ENCODE measurements around the gene CCDC146.
A peak's percentile ranks its signal among the peaks of the same experiment; 100 is the strongest.
"Not testable (repeated sequence)": the region's sequence is repeated elsewhere in the genome, so short reads cannot be mapped to it uniquely, and the experiment has no call there.

The CCDC146 gene

DNA sequence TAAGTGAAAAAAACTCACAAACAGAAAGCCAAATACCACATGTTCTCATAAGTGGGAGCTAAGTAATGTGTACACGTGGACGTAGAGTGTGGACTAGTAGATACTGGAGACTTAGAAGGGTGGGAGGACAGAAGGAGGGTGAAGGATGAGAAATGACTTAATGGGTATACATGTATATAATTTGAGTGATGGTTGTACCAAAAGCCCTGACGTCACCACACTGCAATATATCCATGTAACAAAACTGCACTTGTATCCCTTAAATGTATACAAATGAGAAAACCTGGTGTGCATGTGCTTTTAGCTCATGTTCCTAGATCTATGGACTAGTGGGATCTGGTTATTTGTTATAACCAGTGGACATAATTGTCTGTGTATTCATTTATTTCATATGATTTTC, 125.7 kb downstream of the CCDC146 start:
- DNase-seq, result no peak

DNA sequence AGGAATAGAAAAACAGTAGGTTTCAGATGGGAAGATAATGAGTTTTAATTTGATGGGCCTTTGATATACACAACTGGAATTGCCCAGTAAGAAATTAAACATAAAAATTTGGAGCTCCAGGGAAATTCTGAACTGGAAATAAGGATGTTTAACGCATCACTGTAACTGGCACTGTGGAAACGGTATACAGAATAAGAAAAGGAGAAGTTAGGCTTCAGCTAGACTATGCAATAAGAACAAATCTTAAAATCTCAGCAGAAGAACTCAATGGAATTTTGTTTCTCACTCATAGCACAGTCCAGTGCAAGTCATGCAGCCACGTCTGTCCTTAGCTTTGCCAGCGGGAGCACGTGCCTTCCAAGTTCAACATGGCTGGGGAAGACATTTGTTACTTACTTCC, 130.1 kb downstream of the CCDC146 start:
- no peak for DNase-seq

DNA sequence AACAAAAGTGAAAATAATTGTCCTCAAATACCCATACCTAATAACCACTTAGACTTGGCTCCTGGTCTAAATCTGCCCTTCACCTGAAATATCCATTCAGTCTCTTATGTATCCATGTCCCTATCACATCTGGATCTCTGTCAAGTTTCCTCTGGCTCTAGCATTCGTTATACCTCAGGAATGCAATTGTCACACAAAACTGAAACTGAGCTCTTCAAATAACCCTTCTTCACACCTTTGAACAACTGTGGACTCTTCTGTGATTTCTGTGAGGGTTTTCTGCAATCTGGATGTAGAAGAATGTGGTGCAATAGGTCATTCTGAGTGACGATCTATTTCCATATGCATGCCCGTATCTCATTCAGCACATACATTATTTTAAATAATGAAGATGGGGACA, 130.7 kb downstream of the CCDC146 start:
- DNase-seq, result no peak

DNA sequence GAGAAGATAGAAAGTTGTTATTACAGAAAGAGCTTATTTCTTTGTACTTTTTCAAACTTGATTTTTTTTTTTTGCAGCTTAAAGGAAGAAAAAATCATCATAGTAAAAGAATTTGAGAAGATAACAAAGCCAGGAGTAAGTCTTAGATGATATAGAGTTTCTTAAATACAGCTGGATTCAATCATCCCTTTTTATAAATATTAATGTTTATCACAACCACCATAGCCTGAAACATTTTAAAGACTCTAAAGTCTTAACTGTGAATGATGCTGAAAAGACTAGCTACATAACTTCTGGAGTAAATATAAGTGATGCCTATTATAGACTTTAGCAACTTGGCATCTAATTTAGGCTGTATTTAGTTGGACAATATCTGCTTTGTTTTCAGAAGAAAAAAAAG, 132.0 kb downstream of the CCDC146 start:
- no peak for DNase-seq

DNA sequence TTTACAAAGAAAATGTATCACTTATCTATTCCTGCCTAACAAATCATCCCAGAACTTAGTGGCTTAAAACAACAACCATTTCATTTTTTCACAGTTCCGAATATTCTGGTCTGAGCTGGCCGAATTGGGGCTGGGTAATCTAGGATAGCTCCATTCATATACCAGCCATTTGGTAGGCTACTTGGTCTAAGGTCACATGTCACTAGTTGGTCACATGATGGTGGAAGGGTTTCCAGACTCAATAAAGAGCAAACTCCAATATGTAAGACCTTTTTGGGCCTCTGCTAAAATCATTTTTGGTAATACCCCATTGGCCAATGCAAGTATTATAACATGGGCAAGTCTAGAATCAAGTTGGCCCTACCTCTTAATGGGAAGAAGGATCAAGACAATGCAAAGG, 132.5 kb downstream of the CCDC146 start:
- DNase-seq, result no peak

DNA sequence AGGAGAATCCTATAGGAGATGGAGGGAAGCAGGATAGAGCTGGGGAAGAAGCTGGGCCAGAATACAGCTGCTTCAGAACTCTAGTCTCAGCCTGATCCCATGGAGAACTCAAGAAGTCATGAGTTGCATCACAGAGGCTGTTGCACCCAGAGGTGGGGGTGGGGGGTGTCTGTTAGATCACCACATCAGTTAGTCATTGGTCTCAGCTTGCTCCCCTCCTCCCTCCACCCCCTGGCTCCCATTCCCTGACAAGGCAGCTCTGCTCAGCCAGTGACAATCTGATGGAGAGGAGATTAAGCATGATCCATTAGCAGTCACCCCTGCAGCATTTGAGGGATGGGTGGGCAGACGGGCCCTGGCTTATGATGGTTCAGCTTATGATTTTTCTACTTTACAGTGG, 135.6 kb downstream of the CCDC146 start:
- DNase-seq, result no peak

DNA sequence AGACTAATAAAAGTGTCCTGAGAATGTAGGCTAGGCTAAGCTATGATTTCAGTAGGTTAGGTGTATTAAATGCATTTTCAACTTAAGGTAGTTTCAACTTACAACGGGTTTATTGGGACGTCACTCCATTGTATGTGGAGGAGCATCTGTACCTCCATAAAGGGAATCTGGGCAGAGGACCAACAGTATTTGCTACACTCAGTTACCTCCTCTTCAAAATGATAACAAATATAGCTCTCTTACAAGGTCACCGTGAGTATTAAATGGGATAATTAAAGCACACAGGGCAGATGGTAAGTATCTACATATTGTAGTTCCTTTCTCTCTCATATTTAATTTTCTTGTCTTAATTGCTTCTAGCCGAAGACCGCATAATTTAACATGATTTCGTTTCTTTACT, 136.2 kb downstream of the CCDC146 start:
- peak; percentile 37 for DNase-seq

DNA sequence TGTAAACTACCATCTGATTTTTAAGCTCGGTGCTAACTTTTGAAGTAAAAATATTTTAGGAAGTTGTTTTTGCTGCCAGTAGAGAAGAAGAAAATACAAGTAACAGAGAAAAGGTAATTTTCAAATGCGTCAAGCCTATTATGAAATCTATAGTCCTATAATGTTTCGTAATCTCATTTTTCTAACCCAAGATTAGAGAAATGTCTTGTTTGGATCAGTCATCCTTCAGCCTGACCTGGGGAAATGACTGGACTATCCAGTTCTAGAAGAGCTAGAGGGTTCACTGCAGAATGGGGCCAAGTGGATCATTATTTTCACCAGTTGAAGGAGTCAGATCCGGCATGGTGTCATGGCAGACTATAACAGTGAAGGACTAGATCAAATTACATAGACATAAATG, 139.9 kb downstream of the CCDC146 start:
- no peak for DNase-seq

DNA sequence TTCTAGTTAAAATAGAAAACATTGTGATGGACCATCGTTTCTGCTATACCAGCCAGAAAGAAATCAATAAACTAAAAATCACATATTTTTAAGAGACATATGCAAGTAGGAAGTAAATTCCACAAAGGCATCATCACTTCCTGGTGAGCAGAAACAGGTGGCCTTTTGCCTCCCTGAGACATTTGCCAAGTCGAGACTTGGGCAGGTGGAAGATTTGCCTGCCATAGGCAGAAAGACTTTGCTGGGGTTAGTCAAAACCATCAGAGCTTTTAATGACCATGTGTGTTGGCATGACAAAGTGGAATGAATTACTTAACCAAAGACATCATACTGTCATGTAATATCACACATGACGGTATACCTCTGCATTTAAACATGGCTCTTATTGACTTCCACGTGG, 143.3 kb downstream of the CCDC146 start:
- no peak for DNase-seq

DNA sequence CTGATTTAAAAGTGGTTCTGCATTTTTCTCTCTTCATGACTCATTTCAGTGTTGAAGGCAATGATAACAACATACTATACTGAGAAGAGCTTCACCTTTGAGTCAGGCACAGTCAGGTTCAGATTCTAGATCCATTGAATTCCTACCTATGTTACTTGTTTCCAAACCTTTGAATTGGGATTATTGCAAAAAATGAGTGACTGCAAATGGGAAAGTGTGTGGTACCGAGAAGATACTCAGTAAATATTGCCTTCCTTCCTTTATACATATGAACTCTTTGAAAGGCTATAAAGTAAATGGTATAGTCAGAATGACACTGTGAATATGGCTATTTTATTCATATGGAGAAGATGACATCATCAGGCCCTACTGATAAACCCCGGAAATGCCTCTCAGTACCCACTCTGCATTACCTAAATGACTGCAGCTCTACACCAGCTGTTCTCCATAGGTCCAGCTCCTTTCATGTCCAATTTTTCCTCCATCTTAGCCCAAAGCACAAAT, 143.9 kb downstream of the CCDC146 start:
- DNase-seq, result no peak

DNA sequence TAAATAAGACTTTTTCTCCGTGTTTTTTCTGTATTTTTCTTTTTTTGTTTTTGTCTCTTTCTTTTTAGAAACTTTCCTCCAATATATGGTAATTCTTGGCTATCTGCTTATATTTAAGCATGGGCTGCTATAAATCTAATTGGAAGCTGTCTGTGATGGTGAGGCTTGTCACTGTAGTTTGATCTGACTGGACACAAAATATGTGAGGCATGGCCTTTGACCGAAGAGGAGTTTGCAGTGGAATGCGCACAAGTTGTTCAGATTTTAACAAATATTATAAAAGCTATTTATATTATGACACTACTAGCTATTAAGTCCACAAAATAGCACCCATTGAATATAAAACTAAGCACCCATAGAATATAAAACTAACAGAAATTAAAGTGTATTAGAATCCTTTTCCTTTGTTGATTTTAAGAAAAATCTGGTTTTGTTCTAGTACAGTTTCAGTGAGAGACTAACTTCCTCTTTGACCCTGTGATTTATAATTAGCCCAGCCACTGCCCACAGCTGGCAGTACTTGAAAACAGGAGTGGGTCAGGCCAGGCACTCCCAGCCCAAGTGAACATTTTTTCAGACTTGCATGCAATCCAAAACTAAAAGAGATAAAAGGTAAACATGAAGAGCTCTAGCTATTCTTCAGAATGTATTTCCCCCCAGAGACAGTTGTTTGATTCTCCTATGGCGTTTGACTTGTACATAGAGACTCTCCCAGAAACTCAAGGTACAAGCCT, 147.1 kb downstream of the CCDC146 start:
- no peak for DNase-seq

DNA sequence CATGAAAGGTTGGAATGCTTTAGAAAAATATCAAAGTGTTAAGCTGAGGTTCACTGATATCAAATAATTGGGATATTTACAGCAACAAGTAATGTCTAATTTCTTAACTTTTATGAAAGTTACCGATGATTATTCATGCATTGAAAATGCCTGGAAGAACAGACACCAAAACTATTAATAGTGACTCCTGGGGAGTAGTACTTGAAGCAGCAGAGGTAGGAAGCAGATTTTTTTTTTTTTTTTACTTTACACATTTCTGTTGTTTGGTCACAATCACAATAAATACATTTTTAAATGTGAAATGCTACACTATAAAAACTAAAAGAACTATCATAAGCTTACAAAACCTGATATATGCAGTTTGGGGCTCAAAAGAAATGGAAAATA, 147.7 kb downstream of the CCDC146 start:
- DNase-seq, result no peak

DNA sequence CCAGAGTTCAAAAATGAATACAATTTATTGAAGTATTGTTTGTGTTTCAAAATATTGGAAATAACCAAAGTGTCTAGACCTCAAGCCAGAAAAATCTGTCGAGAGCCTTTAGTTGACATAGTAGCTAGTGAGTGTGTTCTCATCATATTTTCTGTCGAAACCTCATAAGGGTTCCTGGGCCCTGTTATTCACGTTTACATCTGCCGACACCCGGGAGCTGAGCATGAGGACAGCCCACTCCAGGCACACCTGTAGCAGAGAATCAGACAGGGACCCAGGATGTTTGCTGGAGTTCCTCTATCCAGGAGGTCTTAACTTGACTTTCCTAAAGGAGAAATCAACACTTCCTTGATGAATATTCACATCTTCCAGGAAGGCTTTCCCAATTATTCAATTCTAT, 149.4 kb downstream of the CCDC146 start:
- DNase-seq, result no peak

DNA sequence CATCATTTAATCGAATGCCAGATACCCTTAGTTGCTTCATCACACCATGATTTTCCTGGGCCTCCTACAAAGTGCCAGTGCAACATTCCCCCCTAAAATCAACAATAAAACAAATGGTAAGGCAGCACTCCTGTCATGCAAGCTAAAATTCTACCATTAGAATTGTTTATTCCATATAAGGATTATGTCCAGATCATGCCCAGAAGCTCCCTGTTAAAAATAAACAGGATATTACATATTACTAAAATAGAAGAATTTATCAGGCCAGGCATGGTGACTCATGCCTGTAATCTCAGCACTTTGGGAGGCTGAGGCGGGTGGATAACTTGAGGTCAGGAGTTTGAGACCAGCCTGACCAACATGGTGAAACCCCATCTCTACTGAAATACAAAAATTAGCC, 153.2 kb downstream of the CCDC146 start:
- DNase-seq, result not testable (repeated sequence)

DNA sequence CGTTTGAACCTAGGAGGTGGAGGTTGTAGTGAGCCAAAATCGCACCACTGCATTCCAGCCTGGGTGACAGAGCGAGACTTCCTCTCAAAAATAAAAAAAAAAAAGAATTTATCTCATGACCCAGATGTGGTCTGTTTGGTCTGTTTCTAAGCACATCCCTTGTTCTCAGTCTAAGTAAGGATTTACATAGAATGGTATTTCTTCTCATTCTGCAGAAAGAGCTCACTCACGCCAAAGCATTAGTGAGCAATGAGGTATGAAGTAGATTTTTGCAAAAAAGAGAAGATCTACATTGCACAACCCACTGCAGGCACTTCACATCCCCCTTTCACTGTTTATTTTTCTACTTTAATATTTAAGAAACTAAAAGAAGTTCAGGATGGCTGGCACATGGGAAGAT, 153.7 kb downstream of the CCDC146 start:
- no peak for DNase-seq

DNA sequence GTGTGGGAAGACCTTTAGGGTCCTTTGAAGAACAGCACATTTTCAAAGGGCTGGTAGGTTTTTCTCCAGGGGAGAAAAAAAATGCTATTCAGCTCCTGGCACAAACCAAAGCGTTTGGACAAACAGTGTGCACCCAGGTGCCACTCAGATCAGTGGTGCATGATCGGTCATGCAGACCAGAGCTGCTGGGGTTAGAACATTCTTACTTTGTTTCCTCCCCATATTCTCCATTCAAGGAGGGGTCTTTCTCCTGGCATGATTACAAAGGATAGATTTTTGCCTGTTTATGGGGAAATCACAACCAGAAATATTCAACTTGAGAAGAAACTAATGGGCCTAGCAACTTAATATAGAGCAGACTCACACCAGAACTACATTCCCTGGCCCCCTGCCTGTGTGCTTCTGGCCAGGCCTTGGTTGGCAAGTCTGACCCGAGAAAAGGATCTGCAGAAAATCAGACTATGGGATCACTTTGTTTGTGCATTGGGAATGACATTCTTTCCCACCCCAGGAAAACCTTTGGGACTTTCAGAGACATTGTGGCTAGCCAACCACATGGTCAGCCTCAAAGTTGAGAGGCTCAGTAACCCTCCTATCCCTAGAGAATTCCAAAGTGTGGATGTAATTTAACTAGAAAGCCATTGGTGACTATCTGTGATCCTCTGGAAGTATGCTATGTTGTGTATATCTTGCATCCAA, 159.5 kb downstream of the CCDC146 start:
- no peak for DNase-seq

DNA sequence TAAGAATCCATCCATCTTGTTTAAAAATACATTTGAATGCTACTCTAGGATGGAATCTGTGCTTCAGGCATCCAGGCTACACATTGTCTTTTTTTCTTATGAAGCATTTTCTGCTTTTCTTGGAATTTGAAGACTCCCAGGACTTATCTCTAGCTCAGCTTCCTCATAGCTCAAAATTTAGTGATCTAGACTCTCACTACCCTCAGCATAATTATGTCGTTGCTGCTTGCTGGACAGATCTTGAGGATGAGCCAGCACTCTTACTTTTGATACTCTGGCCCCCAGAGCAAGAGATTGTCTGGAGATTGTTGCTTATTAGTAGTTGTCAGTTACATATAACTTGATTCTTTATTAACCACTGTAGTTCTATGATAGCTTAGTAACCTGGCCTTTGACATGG, 160.5 kb downstream of the CCDC146 start:
- DNase-seq, result no peak

DNA sequence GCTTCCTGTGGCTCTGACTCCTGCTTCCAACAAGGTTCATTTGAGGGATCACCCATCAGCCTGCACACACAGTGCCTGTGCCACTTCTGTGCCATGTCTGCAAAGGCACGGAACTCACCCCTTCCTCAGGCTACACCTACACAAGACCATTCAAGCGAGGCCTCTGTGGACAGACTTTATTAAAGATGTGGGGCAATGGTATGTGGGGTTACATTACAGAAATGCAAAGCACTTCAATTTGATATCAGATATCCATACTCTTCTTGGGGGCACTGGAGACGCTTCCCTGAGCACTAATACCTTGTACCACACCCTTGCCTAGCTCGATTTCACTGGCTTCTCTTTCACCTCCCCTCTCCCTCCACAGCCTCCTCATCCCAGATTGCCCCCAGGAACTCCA, 161.6 kb downstream of the CCDC146 start:
- no peak for DNase-seq

DNA sequence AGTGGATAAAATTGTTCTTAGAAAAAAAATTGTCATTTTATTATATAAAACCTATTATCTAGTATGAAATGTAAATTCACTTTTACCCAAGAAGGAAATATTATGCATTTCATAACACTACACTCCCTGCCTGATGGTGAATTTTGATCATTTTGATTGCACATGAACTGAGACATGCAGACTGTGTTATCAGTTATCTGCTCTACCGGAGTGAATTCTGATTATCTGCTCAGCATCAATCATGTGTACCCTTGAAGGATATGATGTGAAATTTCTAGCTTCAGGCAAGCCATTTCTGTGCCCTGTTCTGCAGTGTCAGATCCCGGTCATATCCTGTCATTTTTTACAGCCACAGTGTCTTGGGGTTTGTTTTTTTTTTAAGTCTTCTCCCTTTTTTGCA, 162.2 kb downstream of the CCDC146 start:
- no peak for DNase-seq

DNA sequence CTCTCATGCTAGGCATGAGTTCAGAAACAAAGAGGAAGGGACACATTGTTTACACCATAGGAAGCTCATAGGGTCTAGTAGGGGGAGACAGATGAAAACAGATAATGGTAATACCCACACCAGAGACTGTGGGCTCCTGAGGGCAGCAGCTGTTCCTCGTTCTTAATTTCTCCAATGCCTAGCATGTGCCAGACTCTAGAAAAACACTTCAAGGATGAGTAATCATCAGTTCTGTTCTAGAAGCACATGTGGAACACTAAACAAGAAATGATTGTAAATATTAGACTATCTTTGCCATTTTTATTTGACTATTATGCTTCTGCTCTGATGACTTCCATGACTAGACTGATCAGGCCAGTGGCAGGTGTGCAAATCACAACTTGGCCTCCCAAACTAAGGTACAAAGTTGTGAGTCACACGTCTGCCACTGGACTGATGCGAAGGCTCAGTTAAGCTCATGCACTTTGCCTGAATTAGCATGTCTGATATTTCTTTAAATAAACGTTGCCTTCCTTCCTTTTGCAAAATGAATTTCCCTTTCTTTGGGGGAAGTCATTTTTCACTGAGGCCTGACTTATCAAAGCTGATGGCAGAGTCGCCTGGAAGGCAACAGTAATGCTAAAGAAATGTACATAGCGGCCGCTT, 166.4 kb downstream of the CCDC146 start:
- no peak for DNase-seq

DNA sequence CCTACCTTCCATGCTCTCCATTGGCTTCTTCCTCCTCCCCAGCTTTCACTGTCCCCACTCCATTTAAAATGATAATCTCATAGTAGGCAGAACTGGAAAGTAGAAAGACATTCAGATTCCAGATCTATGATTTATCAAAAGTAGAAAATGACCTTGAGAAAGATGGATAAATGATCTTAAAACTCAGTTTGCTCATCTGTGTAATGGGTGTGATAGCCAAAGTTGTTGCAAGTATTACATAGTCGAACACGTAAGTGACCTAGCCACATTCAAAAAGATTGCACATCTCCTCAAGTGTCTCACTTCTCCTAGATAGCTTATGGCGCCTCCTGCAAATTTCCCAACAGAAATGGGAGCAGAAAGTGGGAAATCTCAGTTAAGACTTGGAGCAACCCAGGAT, 167.0 kb downstream of the CCDC146 start:
- DNase-seq, result no peak

DNA sequence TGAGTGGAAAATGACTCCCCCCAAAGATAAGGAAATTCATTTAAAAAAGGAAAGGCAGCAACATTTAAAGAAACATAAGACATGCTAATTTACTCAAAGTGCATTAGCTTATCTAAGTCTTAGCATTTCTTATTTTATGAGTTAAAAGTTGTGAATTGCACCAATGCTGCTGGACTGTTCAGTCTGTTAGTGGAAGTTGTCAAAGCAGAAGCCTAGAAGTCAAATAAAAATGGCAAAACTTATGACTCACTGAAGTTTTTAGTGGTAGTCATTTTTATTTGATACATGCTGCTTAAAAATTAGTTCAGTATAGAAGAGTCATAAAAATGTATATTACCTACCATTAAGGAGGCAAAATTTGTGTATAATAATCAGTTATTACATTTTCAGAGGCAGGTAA, 168.0 kb downstream of the CCDC146 start:
- no peak for DNase-seq

DNA sequence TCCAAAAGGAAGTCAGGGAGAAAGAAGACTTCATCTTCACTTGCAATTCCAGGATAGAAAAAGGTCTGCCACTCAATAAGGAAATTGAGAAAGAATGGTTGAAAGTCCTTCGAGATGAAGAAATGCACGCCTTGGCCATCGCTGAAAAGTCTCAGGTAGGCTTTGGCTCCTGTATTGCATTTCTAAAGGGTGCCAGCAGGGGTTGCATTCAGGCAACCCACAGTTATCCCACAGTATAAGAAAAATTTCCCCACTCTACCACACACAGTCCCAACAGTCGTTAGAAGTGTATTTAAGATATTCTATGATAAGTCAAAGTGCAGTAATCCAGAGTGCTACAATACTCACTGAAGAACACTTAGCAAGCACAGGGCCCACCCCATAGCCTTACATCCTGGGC, 170.6 kb downstream of the CCDC146 start:
- no peak for DNase-seq

DNA sequence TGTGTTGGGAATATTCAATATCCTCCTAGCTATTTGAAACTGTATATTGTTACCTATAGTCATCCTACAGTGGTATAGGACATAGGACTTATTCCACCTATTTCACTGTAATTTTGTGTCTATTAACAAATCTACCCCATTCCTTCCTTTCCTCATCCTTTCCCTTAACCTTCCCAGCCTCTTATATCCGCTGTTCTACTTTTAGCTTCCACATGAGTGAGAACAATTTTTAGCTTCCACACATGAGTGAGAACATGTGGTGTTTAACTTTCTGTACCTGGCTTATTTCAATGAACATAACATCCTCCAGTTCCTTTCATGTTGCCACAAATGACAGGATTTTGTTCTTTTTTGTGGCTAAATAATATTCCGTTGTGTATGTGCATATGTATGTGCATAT, 173.1 kb downstream of the CCDC146 start:
- DNase-seq, result no peak

Data from NCI-H1436 (cell line).